H9 (cell line): ENCODE measurements around the gene WNT2. TPM values are rescaled to one million over a fixed set of nuclear protein-coding genes. Genes with fewer than 3 reads are reported as not detected.

Experiments used
- DNase-seq: peaks from one replicate; pipeline ENCODE4 v3.0.0-alpha.2; 2017
- H2AFZ ChIP-seq: one replicate; pipeline ENCODE4 v1.6.1; 2013; ENCODE audit warnings: mild to moderate bottlenecking, low read length, control low read depth, moderate library complexity
- H2AK5ac ChIP-seq: 2 replicates; pipeline ENCODE4 v1.6.1; 2013; ENCODE audit warnings: low read length, control low read depth, mixed read lengths; ENCODE audit not compliant: insufficient read length
- H2BK120ac ChIP-seq: one replicate; pipeline ENCODE4 v1.6.1; 2013; ENCODE audit warnings: low read depth, mild to moderate bottlenecking, low read length, control low read depth, inconsistent platforms; ENCODE audit not compliant: poor library complexity, severe bottlenecking
- H2BK12ac ChIP-seq: 2 replicates; pipeline ENCODE4 v1.6.1; 2013; ENCODE audit warnings: low read length, control low read depth, mixed read lengths, low read depth; ENCODE audit not compliant: insufficient read length
- H2BK15ac ChIP-seq: 2 replicates; pipeline ENCODE4 v1.6.1; 2013; ENCODE audit warnings: low read depth, low read length, control low read depth
- H2BK20ac ChIP-seq: one replicate; pipeline ENCODE4 v1.6.1; 2013; ENCODE audit warnings: low read depth, mild to moderate bottlenecking, low read length, control low read depth, inconsistent platforms; ENCODE audit not compliant: poor library complexity, severe bottlenecking
- H2BK5ac ChIP-seq: 2 replicates; pipeline ENCODE4 v1.6.1; 2013; ENCODE audit warnings: low read length, control low read depth, mixed read lengths; ENCODE audit not compliant: insufficient read length
- H3K14ac ChIP-seq: 2 replicates; pipeline ENCODE4 v1.6.1; 2013; ENCODE audit warnings: low read length, control low read depth; ENCODE audit not compliant: insufficient read depth
- H3K18ac ChIP-seq: 2 replicates; pipeline ENCODE4 v1.6.1; 2013; ENCODE audit warnings: low read depth, mild to moderate bottlenecking, mixed read lengths, low read length, control low read depth; ENCODE audit not compliant: insufficient read length
- H3K23ac ChIP-seq: 2 replicates; pipeline ENCODE4 v1.6.1; 2013; ENCODE audit warnings: low read length, control low read depth, mixed read lengths, low read depth; ENCODE audit not compliant: insufficient read length
- H3K23me2 ChIP-seq: 2 replicates; pipeline ENCODE4 v1.6.1; 2013; ENCODE audit warnings: low read depth, mild to moderate bottlenecking, mixed read lengths, low read length, control low read depth; ENCODE audit not compliant: insufficient read length, poor library complexity, severe bottlenecking
- H3K27ac ChIP-seq: 2 replicates; pipeline ENCODE4 v1.5.1; 2013; ENCODE audit warnings: low read length, control low read depth, mixed read lengths, low read depth; ENCODE audit not compliant: insufficient read length
- H3K27me3 ChIP-seq: 2 replicates; pipeline ENCODE4 v1.6.1; 2013; ENCODE audit warnings: low read length, control low read depth, inconsistent platforms; ENCODE audit not compliant: insufficient read depth
- H3K4ac ChIP-seq: 2 replicates; pipeline ENCODE4 v1.6.1; 2013; ENCODE audit warnings: low read depth, mild to moderate bottlenecking, control low read depth, inconsistent platforms, low read length, moderate library complexity
- H3K4me1 ChIP-seq: 2 replicates; pipeline ENCODE4 v1.6.1; 2013; ENCODE audit warnings: low read length, control low read depth, inconsistent platforms; ENCODE audit not compliant: insufficient read depth
- H3K4me2 ChIP-seq: 2 replicates; pipeline ENCODE4 v1.6.1; 2013; ENCODE audit warnings: low read length, control low read depth, mixed read lengths; ENCODE audit not compliant: insufficient read length, insufficient read depth
- H3K56ac ChIP-seq: 2 replicates; pipeline ENCODE4 v1.6.1; 2013; ENCODE audit warnings: low read depth, mild to moderate bottlenecking, mixed read lengths, low read length, control low read depth; ENCODE audit not compliant: insufficient read length
- H3K79me1 ChIP-seq: 2 replicates; pipeline ENCODE4 v1.6.1; 2013; ENCODE audit warnings: low read depth, mild to moderate bottlenecking, moderate library complexity, low read length, control low read depth, inconsistent platforms; ENCODE audit not compliant: insufficient read depth, poor library complexity, severe bottlenecking
- H3K79me2 ChIP-seq: 2 replicates; pipeline ENCODE4 v1.6.1; 2013; ENCODE audit warnings: low read length, control low read depth, inconsistent platforms; ENCODE audit not compliant: insufficient read depth
- H3K9ac ChIP-seq: 2 replicates; pipeline ENCODE4 v1.6.1; 2013; ENCODE audit warnings: low read length, control low read depth, mixed read lengths; ENCODE audit not compliant: insufficient read length; ENCODE audit errors: extremely low read depth
- H3K9me3 ChIP-seq: one replicate; pipeline ENCODE4 v1.6.1; 2013; ENCODE audit warnings: low read depth, low read length, inconsistent platforms; ENCODE audit not compliant: control insufficient read depth
- H3T11ph ChIP-seq: one replicate; pipeline ENCODE4 v1.6.1; 2013; ENCODE audit warnings: mild to moderate bottlenecking, low read length, control low read depth, inconsistent platforms
- H4K20me1 ChIP-seq: one replicate; pipeline ENCODE4 v1.6.1; 2013; ENCODE audit not compliant: control insufficient read depth, insufficient read length, insufficient read depth
- H4K5ac ChIP-seq: 2 replicates; pipeline ENCODE4 v1.6.1; 2013; ENCODE audit warnings: low read depth, mild to moderate bottlenecking, mixed read lengths, low read length, control low read depth; ENCODE audit not compliant: insufficient read length
- H4K8ac ChIP-seq: replicated peaks from 2 replicates; pipeline ENCODE4 v1.6.1; 2013; ENCODE audit warnings: low read length, control low read depth, mixed read lengths, low read depth; ENCODE audit not compliant: insufficient read length
- H4K91ac ChIP-seq: 2 replicates; pipeline ENCODE4 v1.6.1; 2013; ENCODE audit warnings: low read depth, mild to moderate bottlenecking, moderate library complexity, mixed read lengths, low read length, control low read depth; ENCODE audit not compliant: insufficient read length
- H3K27ac Mint-ChIP-seq, 3 experiments: 2 replicates in 2 of 3; 3 replicates in 1 of 3; pipeline ENCODE4 v1.8.0; 2020 to 2021; ENCODE audit warnings: mixed read lengths in 3 of 3, mild to moderate bottlenecking in 1 of 3, moderate library complexity in 1 of 3
- H3K27me3 Mint-ChIP-seq: 2 replicates; pipeline ENCODE4 v1.8.0; 2021; ENCODE audit warnings: low read depth, mild to moderate bottlenecking, moderate library complexity, mixed read lengths
- H3K36me3 Mint-ChIP-seq, 3 experiments: 2 replicates in 2 of 3; 3 replicates in 1 of 3; pipeline ENCODE4 v1.8.0; 2020 to 2021; ENCODE audit warnings: low read depth in 3 of 3, mixed read lengths in 3 of 3; ENCODE audit not compliant: insufficient read depth in 1 of 3
- H3K4me1 Mint-ChIP-seq, 2 experiments: 2 replicates each; pipeline ENCODE4 v1.8.0; 2020; ENCODE audit warnings: mixed read lengths in 2 of 2
- H3K4me3 Mint-ChIP-seq, 2 experiments: 2 replicates in 1 of 2; 3 replicates in 1 of 2; pipeline ENCODE4 v1.8.0; 2020 to 2021; ENCODE audit warnings: mild to moderate bottlenecking in 2 of 2, mixed read lengths in 2 of 2, moderate library complexity in 1 of 2
- H3K9me3 Mint-ChIP-seq, 2 experiments: 2 replicates in 1 of 2; 3 replicates in 1 of 2; pipeline ENCODE4 v1.8.0; 2020; ENCODE audit warnings: mild to moderate bottlenecking in 2 of 2, mixed read lengths in 2 of 2, moderate library complexity in 1 of 2
- CTCF ChIP-seq: fragments of 200-600 bp; sonication (generic); conservative IDR thresholded peaks from 3 replicates; pipeline ENCODE4 v1.8.0; 2021; ENCODE audit warnings: antibody characterized with exemption, mild to moderate bottlenecking
- WGBS: extraction: QIAGEN DNeasy Blood & Tissue Kit; methylation state at CpG from one replicate; pipeline ENCODE4 v1.1.7; 2013; ENCODE audit warnings: missing lambda C conversion rate, low lambda C conversion rate, mixed read lengths; ENCODE audit not compliant: insufficient read length; ENCODE audit errors: extremely low coverage; 5-methylcytosine and 5-hydroxymethylcytosine counted together
- total RNA-seq: library from RNA; stranded (reverse); gene quantifications from 2 replicates; pipeline ENCODE4 v1.2.1, GENCODE V29; 2021

WNT2 gene
- total RNA-seq, 1 experiment from 2014 or later, result not detected

DNA sequence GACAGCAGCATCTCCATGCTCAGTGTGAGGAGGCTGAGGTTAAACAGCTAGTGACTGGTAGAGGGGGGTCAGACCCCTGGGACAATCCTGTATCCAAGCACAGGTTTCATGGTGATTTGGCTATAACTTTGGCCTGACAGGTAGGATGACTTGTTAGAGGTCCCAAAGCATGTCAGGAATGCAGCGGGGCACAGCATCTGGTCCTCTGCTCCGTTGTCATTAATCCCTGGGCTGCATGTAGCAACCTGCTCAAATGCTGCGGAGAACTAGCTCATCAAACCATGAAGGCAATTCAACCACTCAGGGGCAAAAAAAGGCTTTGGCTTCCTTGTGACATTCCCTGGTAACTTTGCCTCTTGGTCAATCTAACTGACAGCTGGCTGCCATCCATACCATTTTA lies 26.8 kb downstream of the WNT2 start:
- no peak for TF ChIP-seq CTCF
- peak overlapping the region in 1 of 3 experiments; percentile 48; a peak in 1 of 7 replicates for H3K27ac Mint-ChIP-seq
- no peak overlapping the region for H3K9ac ChIP-seq
- H3K23me2 ChIP-seq, result no peaks in the 10 kb centered on the region
- H3K9me3 ChIP-seq, result no peaks in the 10 kb centered on the region
- no peaks in the 10 kb centered on the region for H3K27me3 ChIP-seq
- H3K4me2 ChIP-seq, result no peak overlapping the region
- no peak overlapping the region for H2BK5ac ChIP-seq
- H3K18ac ChIP-seq, result no peak overlapping the region
- no peak overlapping the region for H4K5ac ChIP-seq
- no peaks in the 10 kb centered on the region for H3K4me1 ChIP-seq
- no peaks in the 10 kb centered on the region for H3K79me1 ChIP-seq
- no peaks in the 10 kb centered on the region for H3K79me2 ChIP-seq
- H3K27ac ChIP-seq, result no peak overlapping the region
- H3K14ac ChIP-seq, result no peak overlapping the region
- H2AFZ ChIP-seq, result no peak overlapping the region
- no peak overlapping the region for H2BK15ac ChIP-seq
- no peak for DNase-seq
- H3K56ac ChIP-seq, result no peak overlapping the region
- no peak overlapping the region for H2AK5ac ChIP-seq
- WGBS, result no CpG with 5 or more reads among the region's 3 CpGs
- H3K27me3 Mint-ChIP-seq, result no peaks in the 10 kb centered on the region
- H3K4me3 Mint-ChIP-seq, result no peak overlapping the region
- no peak overlapping the region for H2BK120ac ChIP-seq
- H3K36me3 Mint-ChIP-seq, result no peaks in the 10 kb centered on the region
- H4K91ac ChIP-seq, result no peak overlapping the region
- no peak overlapping the region for H4K8ac ChIP-seq
- H3K9me3 Mint-ChIP-seq, result no peaks in the 10 kb centered on the region; a peak in 1 of 5 replicates
- H3K4ac ChIP-seq, result no peak overlapping the region
- no peak overlapping the region for H3T11ph ChIP-seq
- H4K20me1 ChIP-seq, result no peaks in the 10 kb centered on the region
- no peak overlapping the region for H2BK20ac ChIP-seq
- no peaks in the 10 kb centered on the region for H3K4me1 Mint-ChIP-seq
- H2BK12ac ChIP-seq, result no peak overlapping the region
- no peak overlapping the region for H3K23ac ChIP-seq
